ENCODE results near the gene MET. TPM values are rescaled to one million over a fixed set of nuclear protein-coding genes. Genes with fewer than 3 reads are reported as not detected.
A peak's percentile ranks its signal among the peaks of the same experiment; 100 is the strongest.

The MET gene
- total and polyA plus RNA-seq, 8 donors: 2.0 to 23.5 (median 13.4) TPM

- Histone ChIP-seq H3K4me1 (peaks cover 8 to 34% (median 33%) of the 10 kb centered on the region in 3 donors), H3K27me3 (no peaks in the 10 kb centered on the region), H3K9me3 (no peaks in the 10 kb centered on the region), H3K36me3 (no peaks in the 10 kb centered on the region), H3K27ac (peak overlapping the region in 2 of 4 donors; percentile 85 to 87), H3K4me3 (no peak overlapping the region)
- DNase-seq (no peak), ATAC-seq (no peak), FAIRE-seq (no peak)
- 87 to 94% methylated on average over 1 of the region's 1 CpG for WGBS, 2 donors
- TF ChIP-seq CTCF (IDR thresholded peaks at IDR 0.05): no peak
- intact Hi-C loops (cut with DNase I): no loop called here
Measured at GRCh38 chr7:116708861-116709260, 36.9 kb downstream of the MET start.

- FAIRE-seq: no peak
- Histone ChIP-seq H3K4me1 (peaks cover 8 to 34% (median 33%) of the 10 kb centered on the region in 3 donors), H3K27me3 (no peaks in the 10 kb centered on the region), H3K27ac (peak overlapping the region in 2 of 4 donors; percentile 85 to 87), H3K4me3 (no peak overlapping the region), H3K9me3 (no peaks in the 10 kb centered on the region), H3K36me3 (no peaks in the 10 kb centered on the region)
- no peak for TF ChIP-seq CTCF (IDR thresholded peaks at IDR 0.05)
- ATAC-seq: no peak
- intact Hi-C loops (cut with DNase I): no loop called here
- DNase-seq: no peak
- 63 to 64% methylated on average over 4 of the region's 4 CpGs for WGBS, 2 donors
Measured at GRCh38 chr7:116709336-116709735, 37.3 kb downstream of the MET start.

- no peak for TF ChIP-seq CTCF (IDR thresholded peaks at IDR 0.05)
- Histone ChIP-seq H3K9me3 (no peaks in the 10 kb centered on the region), H3K27ac (peak overlapping the region; percentile 44 to 87 (median 84)), H3K4me3 (peak overlapping the region in 1 of 4 donors; percentile 6), H3K27me3 (no peaks in the 10 kb centered on the region), H3K4me1 (peaks cover 8 to 34% (median 33%) of the 10 kb centered on the region in 3 donors), H3K36me3 (no peaks in the 10 kb centered on the region)
- ATAC-seq: peak; percentile 86 to 91 (median 90)
- FAIRE-seq: peak; percentile 5
- intact Hi-C loops (cut with DNase I): no loop called here
- 8% methylated on average over 3 of the region's 3 CpGs for WGBS, 2 donors
- DNase-seq: peak in 3 of 6 donors; percentile 59 to 69 (median 63)
Measured at GRCh38 chr7:116710764-116711452, 38.9 kb downstream of the MET start.

GRCh38 chr7:116711790-116712189 is 39.8 kb downstream of the MET start:
- TF ChIP-seq CTCF (IDR thresholded peaks at IDR 0.05): no peak
- ATAC-seq (peak in 2 of 4 donors; percentile 28 to 40), DNase-seq (no peak), FAIRE-seq (no peak)
- WGBS, 2 donors: 74 to 81% methylated on average over 4 of the region's 4 CpGs
- no peaks in the 10 kb centered on the region for H3K27me3 ChIP-seq
- no peak overlapping the region for H3K4me3 ChIP-seq
- H3K4me1 ChIP-seq: peaks cover 8 to 34% (median 33%) of the 10 kb centered on the region in 3 donors
- no peaks in the 10 kb centered on the region for H3K9me3 ChIP-seq
- intact Hi-C loops (cut with DNase I): no loop called here
- H3K36me3 ChIP-seq: no peaks in the 10 kb centered on the region
- peak overlapping the region in 2 of 4 donors; percentile 85 to 87 for H3K27ac ChIP-seq

- Histone ChIP-seq H3K9me3 (no peaks in the 10 kb centered on the region), H3K4me1 (peaks cover 8 to 27% (median 26%) of the 10 kb centered on the region in 3 donors), H3K27ac (no peak overlapping the region), H3K36me3 (no peaks in the 10 kb centered on the region), H3K4me3 (no peak overlapping the region), H3K27me3 (no peaks in the 10 kb centered on the region)
- DNase-seq (no peak), FAIRE-seq (no peak), ATAC-seq (no peak)
- no peak for TF ChIP-seq CTCF (IDR thresholded peaks at IDR 0.05)
- WGBS, 2 donors: 84 to 89% methylated on average over 4 of the region's 4 CpGs
- intact Hi-C loops (cut with DNase I): no loop called here
Measured at GRCh38 chr7:116713500-116713899, 41.5 kb downstream of the MET start.
